VCaP (cell line): Measurements from ENCODE around the gene SCN7A.

Experiments used
- H3K27ac ChIP-seq: fragments of 450-650 bp; 2 replicates; pipeline ENCODE4 v1.5.1; 2017
- TF ChIP-seq, protein P1 (sequence below): fragments of 450-650 bp; conservative IDR thresholded peaks from 2 replicates; pipeline ENCODE4 v1.5.1; 2017; ENCODE audit warnings: mild to moderate bottlenecking, moderate library complexity

Gene SCN7A

DNA sequence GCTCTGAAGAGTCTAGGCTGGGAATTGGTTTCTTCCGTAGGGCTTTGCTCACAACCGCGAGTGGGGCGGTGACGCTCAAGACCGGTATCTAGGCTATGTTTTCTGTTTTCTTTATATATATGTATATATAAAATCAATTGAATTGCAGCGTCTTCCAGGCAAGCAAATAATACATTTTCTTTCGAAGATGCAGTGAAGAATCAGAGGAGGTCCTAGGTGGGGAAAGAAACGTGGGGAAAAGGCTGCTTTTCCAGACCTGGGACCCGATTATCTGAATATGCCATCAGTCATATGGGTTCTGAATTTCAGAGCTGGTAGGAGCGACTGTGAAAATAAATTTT lies 117.6 kb downstream of the SCN7A start:
- H3K27ac ChIP-seq = no peak overlapping the region
- TF ChIP-seq, protein P1, sequence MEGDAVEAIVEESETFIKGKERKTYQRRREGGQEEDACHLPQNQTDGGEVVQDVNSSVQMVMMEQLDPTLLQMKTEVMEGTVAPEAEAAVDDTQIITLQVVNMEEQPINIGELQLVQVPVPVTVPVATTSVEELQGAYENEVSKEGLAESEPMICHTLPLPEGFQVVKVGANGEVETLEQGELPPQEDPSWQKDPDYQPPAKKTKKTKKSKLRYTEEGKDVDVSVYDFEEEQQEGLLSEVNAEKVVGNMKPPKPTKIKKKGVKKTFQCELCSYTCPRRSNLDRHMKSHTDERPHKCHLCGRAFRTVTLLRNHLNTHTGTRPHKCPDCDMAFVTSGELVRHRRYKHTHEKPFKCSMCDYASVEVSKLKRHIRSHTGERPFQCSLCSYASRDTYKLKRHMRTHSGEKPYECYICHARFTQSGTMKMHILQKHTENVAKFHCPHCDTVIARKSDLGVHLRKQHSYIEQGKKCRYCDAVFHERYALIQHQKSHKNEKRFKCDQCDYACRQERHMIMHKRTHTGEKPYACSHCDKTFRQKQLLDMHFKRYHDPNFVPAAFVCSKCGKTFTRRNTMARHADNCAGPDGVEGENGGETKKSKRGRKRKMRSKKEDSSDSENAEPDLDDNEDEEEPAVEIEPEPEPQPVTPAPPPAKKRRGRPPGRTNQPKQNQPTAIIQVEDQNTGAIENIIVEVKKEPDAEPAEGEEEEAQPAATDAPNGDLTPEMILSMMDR = no peak

DNA sequence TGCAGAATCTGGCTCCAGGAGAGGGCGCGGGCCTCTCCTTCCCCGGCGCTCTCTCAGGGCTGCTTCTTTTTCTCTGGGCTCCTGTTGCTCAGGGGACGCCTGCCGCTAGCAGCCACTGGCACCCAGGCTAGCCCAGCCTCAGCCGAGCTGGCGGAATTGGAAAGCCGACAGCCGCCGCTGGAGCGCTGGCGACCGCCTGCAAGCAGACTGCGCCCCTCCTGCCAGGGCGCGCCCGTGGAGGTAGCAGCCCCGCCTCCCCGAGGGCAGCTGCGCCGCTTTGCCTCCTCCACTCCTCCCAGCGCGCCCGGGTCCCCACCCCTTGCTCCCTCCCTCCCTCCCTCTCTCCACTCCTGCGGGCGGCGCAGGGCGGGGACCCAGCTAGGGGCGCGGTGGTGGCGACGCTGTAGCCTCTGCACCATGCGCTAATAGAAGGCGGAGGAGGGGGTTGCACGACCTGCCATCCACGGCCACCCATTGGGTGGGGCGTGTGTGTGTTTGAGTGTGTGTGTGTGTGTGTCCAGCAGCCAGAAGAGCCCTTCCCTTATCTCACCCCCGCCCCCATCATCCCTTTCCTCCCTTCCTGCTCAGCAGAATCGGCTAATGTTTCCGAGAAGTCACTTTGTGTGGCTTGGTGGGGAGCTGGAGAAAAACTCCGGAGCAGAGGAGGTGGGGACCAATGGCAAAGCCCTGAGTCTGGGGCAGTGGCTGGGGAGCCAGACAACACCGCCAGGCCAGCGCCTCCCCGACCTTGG lies 118.1 kb downstream of the SCN7A start, which contains the start of gene SCN9A:
TSS of gene SCN9A (minus strand) at position 209 of the 752 bp plus-strand sequence. CDS start 64,188 bp downstream, outside the sequence.
- H3K27ac ChIP-seq = no peak within 1 kb of the TSS
- TF ChIP-seq, protein P1 = no peak; the same call in 1 of the 2 replicates

GRCh38 chr2:166375195-166375735 lies 118.8 kb downstream of the SCN7A start:
- no peak overlapping the region for H3K27ac ChIP-seq
- TF ChIP-seq, protein P1 = no peak

DNA sequence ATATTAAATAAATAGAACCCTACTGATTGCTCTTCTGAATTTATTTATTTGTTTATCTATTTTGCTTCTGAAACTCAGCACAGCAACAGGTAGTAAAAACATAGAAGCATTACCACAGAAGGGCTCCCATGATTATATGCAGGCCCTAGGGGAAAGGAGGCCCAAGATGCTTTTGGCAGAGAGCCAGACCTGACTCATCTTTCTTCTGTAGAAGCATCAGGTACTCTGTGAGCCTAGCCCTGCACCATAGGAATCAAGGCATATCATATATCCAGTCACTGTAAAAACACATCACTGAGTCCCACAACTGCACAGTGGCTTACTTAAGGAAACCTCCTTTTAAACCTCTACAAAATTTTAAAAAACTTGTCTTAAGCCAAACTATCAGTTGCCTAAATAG lies 120.1 kb downstream of the SCN7A start:
- H3K27ac ChIP-seq = no peak overlapping the region
- TF ChIP-seq, protein P1 = no peak

- TF ChIP-seq, protein P1 = no peak
- H3K27ac ChIP-seq = no peak overlapping the region
Measured at GRCh38 chr2:166373539-166373938, 120.5 kb downstream of the SCN7A start.

DNA sequence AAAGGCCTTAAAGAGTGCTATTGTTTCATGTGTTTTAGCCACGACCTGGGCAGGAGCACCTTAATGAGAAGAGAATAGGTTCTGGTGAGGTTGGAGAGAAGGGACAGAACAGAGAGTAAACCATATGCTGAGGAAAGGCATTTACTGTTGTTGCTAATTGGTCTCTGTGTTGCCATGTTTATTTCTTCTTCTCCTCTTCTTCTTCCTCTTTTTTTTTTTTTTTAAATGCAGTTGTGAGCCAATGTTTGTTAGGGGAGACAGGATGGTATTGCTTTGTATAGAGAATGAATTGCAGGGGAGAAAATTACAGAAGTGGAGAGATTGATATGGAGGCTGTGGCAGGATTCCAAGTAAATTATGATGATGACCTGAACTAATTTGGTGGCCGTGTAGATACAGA lies 120.9 kb downstream of the SCN7A start:
- TF ChIP-seq, protein P1 = no peak
- H3K27ac ChIP-seq = no peak overlapping the region

GRCh38 chr2:166372046-166372445 lies 122.0 kb downstream of the SCN7A start:
- H3K27ac ChIP-seq = no peak overlapping the region
- TF ChIP-seq, protein P1 = no peak
